Measurements from ENCODE around the gene TRAK2. TPM values are rescaled to one million over a fixed set of nuclear protein-coding genes. Genes with fewer than 3 reads are reported as not detected.

The TRAK2 gene
- total RNA-seq, 1 donor from 2014 or later: 40.3 TPM

- no peak for TF ChIP-seq CTCF (IDR thresholded peaks at IDR 0.05)
- intact Hi-C loops (cut with DNase I): no loop called here
- no peak for DNase-seq (ENCODE audit: low spot score in 2 of 2)
- H3K4me1 ChIP-seq: peaks cover 6 to 58% of the 10 kb centered on the region in 2 donors
- no peaks in the 10 kb centered on the region for H3K36me3 ChIP-seq
- H3K27me3 ChIP-seq: no peaks in the 10 kb centered on the region
- peak overlapping the region; percentile 65 to 80 for H3K27ac ChIP-seq
- H3K9me3 ChIP-seq: no peaks in the 10 kb centered on the region
- peak overlapping the region; percentile 4 to 22 for H3K4me3 ChIP-seq
These were observed 44.0 kb downstream of the TRAK2 start for GRCh38 chr2:201407265-201407664.

- Histone ChIP-seq H3K27ac (peak overlapping the region; percentile 65 to 80), H3K36me3 (no peaks in the 10 kb centered on the region), H3K27me3 (no peaks in the 10 kb centered on the region), H3K9me3 (no peaks in the 10 kb centered on the region), H3K4me1 (peaks cover 6 to 51% of the 10 kb centered on the region in 2 donors), H3K4me3 (peak overlapping the region; percentile 4 to 20)
- intact Hi-C loops (cut with DNase I): loop anchor here (1.0 kb wide), 1 partner anchor 45 kb away; the partner anchor contains the start of genes STRADB and TRAK2
- no peak for DNase-seq (ENCODE audit: low spot score in 2 of 2)
- no peak for TF ChIP-seq CTCF (IDR thresholded peaks at IDR 0.05)
These were observed 45.1 kb downstream of the TRAK2 start for GRCh38 chr2:201406077-201406662.

GRCh38 chr2:201404699-201405280 lies 46.5 kb downstream of the TRAK2 start:
- intact Hi-C loops (cut with DNase I): no loop called here
- Histone ChIP-seq H3K4me3 (no peak overlapping the region), H3K9me3 (no peaks in the 10 kb centered on the region), H3K4me1 (peaks cover 6 to 43% of the 10 kb centered on the region in 2 donors), H3K36me3 (peaks cover 3% of the 10 kb centered on the region in 2 donors), H3K27me3 (no peaks in the 10 kb centered on the region), H3K27ac (peak overlapping the region; percentile 65 to 80)
- no peak for TF ChIP-seq CTCF (IDR thresholded peaks at IDR 0.05)
- DNase-seq (ENCODE audit: low spot score in 2 of 2): no peak

- Histone ChIP-seq H3K36me3 (peaks cover 3 to 11% of the 10 kb centered on the region in 2 donors), H3K4me3 (no peak overlapping the region), H3K27me3 (no peaks in the 10 kb centered on the region), H3K27ac (peak overlapping the region in 1 of 2 donors; percentile 15), H3K4me1 (peaks cover 6 to 35% of the 10 kb centered on the region in 2 donors), H3K9me3 (no peaks in the 10 kb centered on the region)
- intact Hi-C loops (cut with DNase I): no loop called here
- TF ChIP-seq CTCF (IDR thresholded peaks at IDR 0.05): no peak
- no peak for DNase-seq (ENCODE audit: low spot score in 2 of 2)
These were observed 47.4 kb downstream of the TRAK2 start for GRCh38 chr2:201403880-201404279.

- Histone ChIP-seq H3K4me1 (peaks cover 6 to 30% of the 10 kb centered on the region in 2 donors), H3K4me3 (no peak overlapping the region), H3K36me3 (peaks cover 8 to 19% of the 10 kb centered on the region in 2 donors), H3K27me3 (no peaks in the 10 kb centered on the region), H3K9me3 (no peaks in the 10 kb centered on the region), H3K27ac (peak overlapping the region; percentile 36 to 52)
- no peak for TF ChIP-seq CTCF (IDR thresholded peaks at IDR 0.05)
- DNase-seq (ENCODE audit: low spot score in 2 of 2): no peak
- intact Hi-C loops (cut with DNase I): no loop called here
These were observed 48.4 kb downstream of the TRAK2 start for GRCh38 chr2:201402651-201403562.

All from ascending aorta (tissue), 2 donors.